ENCODE data around the gene SBF1. TPM values are rescaled to one million over a fixed set of nuclear protein-coding genes. Genes with fewer than 3 reads are reported as not detected.
A peak's percentile ranks its signal among the peaks of the same experiment; 100 is the strongest.

Gene SBF1
- total RNA-seq, 5 donors from 2014 or later (not counting 1 experiment from before 2014, with no cell fraction given): 193 to 318 (median 308) TPM

DNA sequence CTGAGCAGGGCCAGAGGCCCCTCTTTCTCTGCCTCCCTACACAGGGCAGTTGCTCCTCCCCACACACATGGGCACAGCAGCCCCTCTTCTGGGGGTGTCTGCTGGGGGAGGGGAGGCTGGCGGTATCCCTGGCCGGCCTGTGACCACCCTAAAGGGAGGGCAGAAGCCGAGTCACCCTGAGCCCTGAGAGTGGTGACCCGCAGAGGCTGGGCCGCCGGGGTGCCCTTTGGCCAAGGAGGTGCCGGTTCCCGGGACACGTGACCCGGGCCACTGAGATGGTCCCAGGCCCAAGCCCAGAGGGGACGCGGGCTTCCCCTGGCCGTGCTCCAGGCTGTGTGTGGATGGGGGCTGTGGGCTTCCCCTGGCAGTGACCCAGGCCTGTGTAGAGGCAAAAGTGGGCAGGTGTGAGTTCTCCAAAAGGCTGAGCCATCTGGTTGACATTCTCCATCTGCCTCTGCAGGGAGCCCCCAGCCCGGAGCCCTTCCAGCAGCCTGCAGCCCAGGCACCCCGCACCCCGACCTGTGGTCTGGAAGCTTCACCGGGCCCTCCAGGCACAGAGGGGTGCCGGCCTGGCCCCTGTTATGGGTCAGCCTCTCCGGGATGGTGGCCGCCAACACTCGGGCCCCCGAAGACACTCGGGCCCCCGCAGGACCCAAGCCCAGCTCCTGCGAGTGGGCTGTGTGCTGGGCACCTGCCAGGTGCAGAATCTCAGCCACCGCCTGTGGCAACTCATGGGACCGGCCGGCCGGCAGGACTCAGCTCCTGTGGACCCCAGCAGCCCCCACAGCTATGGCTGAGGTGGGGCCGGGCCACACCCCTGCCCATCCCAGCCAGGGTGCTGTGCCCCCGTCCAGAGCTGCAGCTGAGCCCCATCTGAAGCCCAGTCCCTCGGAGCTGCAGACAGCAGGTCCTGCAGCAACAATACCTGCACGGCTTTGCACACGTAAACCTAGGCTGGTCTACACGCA is 7.6 kb upstream of the SBF1 start:
- Mint-ChIP-seq H3K27me3 (peaks cover 0 to 5% of the 10 kb centered on the region in 2 donors), H3K36me3 (no peaks in the 10 kb centered on the region), H3K4me1 (peaks cover 5 to 9% (median 9%) of the 10 kb centered on the region in 3 donors), H3K4me3 (peak overlapping the region; percentile 72 to 75 (median 73)), H3K27ac (no peak overlapping the region), H3K9me3 (no peaks in the 10 kb centered on the region)
- Histone ChIP-seq H3K36me3 (ENCODE audit: control insufficient read depth in 2 of 2, extremely low read depth in 1 of 2, insufficient read depth in 1 of 2, low read length in 1 of 2) (no peaks in the 10 kb centered on the region), H3K27me3 (replicated peaks in 1 of 2; ENCODE audit: control insufficient read depth in 2 of 2, extremely low read depth in 1 of 2, insufficient read depth in 2 of 2, low read length in 1 of 2) (peaks cover 0 to 42% of the 10 kb centered on the region in 2 experiments), H3K4me3 (ENCODE audit: control insufficient read depth in 1 of 2, extremely low read depth in 1 of 2, low read length in 1 of 2) (peak overlapping the region; percentile 46 to 49), H3K9me3 (no peaks in the 10 kb centered on the region), H3K4me1 (ENCODE audit: control insufficient read depth in 1 of 2, extremely low read depth in 1 of 2, insufficient read depth in 2 of 2, low read length in 2 of 2) (peaks cover 6 to 24% of the 10 kb centered on the region in 2 experiments), H3K27ac (ENCODE audit: low read length) (no peak overlapping the region)
- 85% methylated on average over 33 of the region's 35 CpGs for WGBS (ENCODE audit: insufficient coverage)
- POLR2A ChIA-PET: no interaction called here
- CTCF ChIA-PET: interaction anchor here in 1 of 2 donors (0.7 kb wide), 1 partner anchor 66 kb away, joined by 7 read pairs; no protein-coding TSS in a partner anchor
- DNase-seq: no peak
- no peak for ATAC-seq (replicated peaks in 1 of 4)

- peak within 1 kb of the TSS; percentile 73 to 75 (median 74) for H3K4me3 Mint-ChIP-seq
- peaks cover 0 to 5% of the 10 kb centered on the region in 2 donors for H3K27me3 Mint-ChIP-seq
- DNase-seq: peak in 31 of 35 experiments; percentile 28 to 73 (median 53)
- H3K27ac Mint-ChIP-seq: peak within 1 kb of the TSS in 1 of 2 donors; percentile 22
- no peaks in the 10 kb centered on the region for H3K9me3 Mint-ChIP-seq
- no peaks in the 10 kb centered on the region for H3K36me3 ChIP-seq (ENCODE audit: control insufficient read depth in 2 of 2, extremely low read depth in 1 of 2, insufficient read depth in 1 of 2, low read length in 1 of 2)
- H3K4me3 ChIP-seq (ENCODE audit: control insufficient read depth in 1 of 2, extremely low read depth in 1 of 2, low read length in 1 of 2): peak within 1 kb of the TSS; percentile 46 to 49
- H3K27me3 ChIP-seq (replicated peaks in 1 of 2; ENCODE audit: control insufficient read depth in 2 of 2, extremely low read depth in 1 of 2, insufficient read depth in 2 of 2, low read length in 1 of 2): peaks cover 0 to 35% of the 10 kb centered on the region in 2 experiments
- H3K27ac ChIP-seq (ENCODE audit: low read length): no peak within 1 kb of the TSS
- 1% methylated on average over 63 of the region's 70 CpGs for WGBS (ENCODE audit: insufficient coverage)
- peaks cover 5 to 13% (median 10%) of the 10 kb centered on the region in 3 donors for H3K4me1 Mint-ChIP-seq
- H3K9me3 ChIP-seq: no peaks in the 10 kb centered on the region
- CTCF ChIA-PET: interaction anchor here in 1 of 2 donors (0.7 kb wide), 1 partner anchor 67 kb away, joined by 7 read pairs; no protein-coding TSS in a partner anchor
- H3K36me3 Mint-ChIP-seq: no peaks in the 10 kb centered on the region
- POLR2A ChIA-PET: no interaction called here
- ATAC-seq (replicated peaks in 1 of 4): peak; percentile 82 to 95 (median 86)
- H3K4me1 ChIP-seq (ENCODE audit: control insufficient read depth in 1 of 2, extremely low read depth in 1 of 2, insufficient read depth in 2 of 2, low read length in 2 of 2): peaks cover 6 to 24% of the 10 kb centered on the region in 2 experiments
These were observed 6.7 kb upstream of the SBF1 start, which contains the start of gene ADM2 for GRCh38 chr22:50481440-50482106. TSS of gene ADM2 (plus strand) at chr22:50481543. CDS start at chr22:50481848, 305 bp downstream.

- 7% methylated on average over 45 of the region's 45 CpGs for WGBS (ENCODE audit: insufficient coverage)
- DNase-seq: no peak
- Mint-ChIP-seq H3K27me3 (peaks cover 0 to 5% of the 10 kb centered on the region in 2 donors), H3K27ac (peak overlapping the region in 1 of 2 donors; percentile 22), H3K4me3 (peak overlapping the region; percentile 59 to 74 (median 72)), H3K4me1 (peaks cover 5 to 13% (median 8%) of the 10 kb centered on the region in 3 donors), H3K36me3 (no peaks in the 10 kb centered on the region), H3K9me3 (no peaks in the 10 kb centered on the region)
- Histone ChIP-seq H3K4me3 (ENCODE audit: control insufficient read depth in 1 of 2, extremely low read depth in 1 of 2, low read length in 1 of 2) (peak overlapping the region; percentile 12 to 40), H3K27ac (ENCODE audit: low read length) (no peak overlapping the region), H3K9me3 (no peaks in the 10 kb centered on the region), H3K36me3 (ENCODE audit: control insufficient read depth in 2 of 2, extremely low read depth in 1 of 2, insufficient read depth in 1 of 2, low read length in 1 of 2) (no peaks in the 10 kb centered on the region), H3K27me3 (replicated peaks in 1 of 2; ENCODE audit: control insufficient read depth in 2 of 2, extremely low read depth in 1 of 2, insufficient read depth in 2 of 2, low read length in 1 of 2) (peaks cover 0 to 35% of the 10 kb centered on the region in 2 experiments), H3K4me1 (ENCODE audit: control insufficient read depth in 1 of 2, extremely low read depth in 1 of 2, insufficient read depth in 2 of 2, low read length in 2 of 2) (peaks cover 6 to 24% of the 10 kb centered on the region in 2 experiments)
- ATAC-seq (replicated peaks in 1 of 4): no peak
- ChIA-PET CTCF (no interaction called here), POLR2A (no interaction called here)
These were observed 6.2 kb upstream of the SBF1 start for GRCh38 chr22:50481045-50481439.

- no peak overlapping the region for H3K4me3 ChIP-seq (ENCODE audit: control insufficient read depth in 1 of 2, extremely low read depth in 1 of 2, low read length in 1 of 2)
- peak overlapping the region; percentile 59 to 75 (median 74) for H3K4me3 Mint-ChIP-seq
- ATAC-seq (replicated peaks in 1 of 4) (no peak), DNase-seq (no peak)
- no peak overlapping the region for H3K27ac ChIP-seq (ENCODE audit: low read length)
- peaks cover 0 to 5% of the 10 kb centered on the region in 2 donors for H3K27me3 Mint-ChIP-seq
- H3K36me3 ChIP-seq (ENCODE audit: control insufficient read depth in 2 of 2, extremely low read depth in 1 of 2, insufficient read depth in 1 of 2, low read length in 1 of 2): no peaks in the 10 kb centered on the region
- H3K4me1 Mint-ChIP-seq: peaks cover 12 to 14% (median 12%) of the 10 kb centered on the region in 3 donors
- POLR2A ChIA-PET: interaction anchor here in 1 of 2 donors (0.6 kb wide), 1 partner anchor 58 kb away, joined by 3 read pairs; no protein-coding TSS in a partner anchor
- H3K4me1 ChIP-seq (ENCODE audit: control insufficient read depth in 1 of 2, extremely low read depth in 1 of 2, insufficient read depth in 2 of 2, low read length in 2 of 2): peaks cover 6 to 31% of the 10 kb centered on the region in 2 experiments
- CTCF ChIA-PET: interaction anchor here in 1 of 2 donors (0.5 to 1.4 kb wide), 2 partner anchors 9 to 210 kb away, joined by 3 to 6 read pairs; partner anchors contain the start of gene MAPK11
- H3K27ac Mint-ChIP-seq: peak overlapping the region in 1 of 2 donors; percentile 14
- WGBS (ENCODE audit: insufficient coverage): 84% methylated on average over 5 of the region's 11 CpGs
- H3K36me3 Mint-ChIP-seq: no peaks in the 10 kb centered on the region
- H3K27me3 ChIP-seq (replicated peaks in 1 of 2; ENCODE audit: control insufficient read depth in 2 of 2, extremely low read depth in 1 of 2, insufficient read depth in 2 of 2, low read length in 1 of 2): peaks cover 0 to 30% of the 10 kb centered on the region in 2 experiments
- no peaks in the 10 kb centered on the region for H3K9me3 ChIP-seq
- no peaks in the 10 kb centered on the region for H3K9me3 Mint-ChIP-seq
These were observed 4.9 kb upstream of the SBF1 start for GRCh38 chr22:50479721-50480120.

GRCh38 chr22:50477923-50478322 is 3.1 kb upstream of the SBF1 start:
- H3K27ac Mint-ChIP-seq: no peak overlapping the region
- ATAC-seq (replicated peaks in 1 of 4) (no peak), DNase-seq (no peak)
- H3K4me3 Mint-ChIP-seq: no peak overlapping the region
- CTCF ChIA-PET: interaction anchor here in 1 of 2 donors (0.6 kb wide), 1 partner anchor 143 kb away, joined by 6 read pairs; no protein-coding TSS in a partner anchor
- no peak overlapping the region for H3K4me3 ChIP-seq (ENCODE audit: control insufficient read depth in 1 of 2, extremely low read depth in 1 of 2, low read length in 1 of 2)
- peaks cover 8% of the 10 kb centered on the region for H3K36me3 Mint-ChIP-seq
- no peaks in the 10 kb centered on the region for H3K36me3 ChIP-seq (ENCODE audit: control insufficient read depth in 2 of 2, extremely low read depth in 1 of 2, insufficient read depth in 1 of 2, low read length in 1 of 2)
- peaks cover 24 to 26% (median 25%) of the 10 kb centered on the region in 3 donors for H3K4me1 Mint-ChIP-seq
- peaks cover 0 to 17% of the 10 kb centered on the region in 2 experiments for H3K27me3 ChIP-seq (replicated peaks in 1 of 2; ENCODE audit: control insufficient read depth in 2 of 2, extremely low read depth in 1 of 2, insufficient read depth in 2 of 2, low read length in 1 of 2)
- H3K9me3 Mint-ChIP-seq: no peaks in the 10 kb centered on the region
- 95% methylated on average over 9 of the region's 12 CpGs for WGBS (ENCODE audit: insufficient coverage)
- H3K27ac ChIP-seq (ENCODE audit: low read length): no peak overlapping the region
- H3K9me3 ChIP-seq: no peaks in the 10 kb centered on the region
- peaks cover 12 to 38% of the 10 kb centered on the region in 2 experiments for H3K4me1 ChIP-seq (ENCODE audit: control insufficient read depth in 1 of 2, extremely low read depth in 1 of 2, insufficient read depth in 2 of 2, low read length in 2 of 2)
- POLR2A ChIA-PET: no interaction called here
- peaks cover 0 to 5% of the 10 kb centered on the region in 2 donors for H3K27me3 Mint-ChIP-seq

GRCh38 chr22:50476868-50477267 is 2.0 kb upstream of the SBF1 start:
- DNase-seq: no peak
- peaks cover 18 to 38% of the 10 kb centered on the region in 2 experiments for H3K4me1 ChIP-seq (ENCODE audit: control insufficient read depth in 1 of 2, extremely low read depth in 1 of 2, insufficient read depth in 2 of 2, low read length in 2 of 2)
- CTCF ChIA-PET: no interaction called here
- peak overlapping the region; percentile 64 to 91 (median 71) for H3K4me3 Mint-ChIP-seq
- ATAC-seq (replicated peaks in 1 of 4): no peak
- H3K36me3 ChIP-seq (ENCODE audit: control insufficient read depth in 2 of 2, extremely low read depth in 1 of 2, insufficient read depth in 1 of 2, low read length in 1 of 2): no peaks in the 10 kb centered on the region
- 87% methylated on average over 7 of the region's 7 CpGs for WGBS (ENCODE audit: insufficient coverage)
- H3K9me3 ChIP-seq: no peaks in the 10 kb centered on the region
- no peak overlapping the region for H3K27ac ChIP-seq (ENCODE audit: low read length)
- H3K27me3 ChIP-seq (replicated peaks in 1 of 2; ENCODE audit: control insufficient read depth in 2 of 2, extremely low read depth in 1 of 2, insufficient read depth in 2 of 2, low read length in 1 of 2): peaks cover 0 to 7% of the 10 kb centered on the region in 2 experiments
- H3K36me3 Mint-ChIP-seq: peaks cover 8% of the 10 kb centered on the region
- H3K27ac Mint-ChIP-seq: peak overlapping the region in 1 of 2 donors; percentile 5
- no peak overlapping the region for H3K4me3 ChIP-seq (ENCODE audit: control insufficient read depth in 1 of 2, extremely low read depth in 1 of 2, low read length in 1 of 2)
- H3K9me3 Mint-ChIP-seq: no peaks in the 10 kb centered on the region
- H3K4me1 Mint-ChIP-seq: peaks cover 34 to 37% (median 36%) of the 10 kb centered on the region in 3 donors
- H3K27me3 Mint-ChIP-seq: peaks cover 0 to 5% of the 10 kb centered on the region in 2 donors
- POLR2A ChIA-PET: no interaction called here
